H1 (cell line): ENCODE data around the gene OR4F6. TPM values are rescaled to one million over a fixed set of nuclear protein-coding genes. Genes with fewer than 3 reads are reported as not detected.

Source experiments
- CBX5 ChIP-seq: fragments of 300-800, 300-1000 bp; sonication (generic); IDR thresholded peaks from 2 replicates; pipeline ENCODE4 v1.7.1; 2016; ENCODE audit warnings: antibody characterized with exemption, low read length, low read depth
- CHD1 ChIP-seq: IDR thresholded peaks from 2 replicates; pipeline ENCODE4 v1.6.1; 2012; ENCODE audit warnings: low read depth, low read length, improper control_type of control experiment
- CTBP2 ChIP-seq: IDR thresholded peaks from 2 replicates; pipeline ENCODE4 v1.7.0; 2011; ENCODE audit warnings: borderline replicate concordance, mild to moderate bottlenecking, moderate library complexity, mixed read lengths, low read length; ENCODE audit not compliant: insufficient read depth, insufficient read length
- EZH2 ChIP-seq: fragments of 200-600 bp; sonication (generic); IDR thresholded peaks from 2 replicates; pipeline ENCODE4 v1.7.1; 2012; ENCODE audit warnings: low read depth, mild to moderate bottlenecking, moderate library complexity, low read length, inconsistent platforms; ENCODE audit not compliant: severe bottlenecking
- GABPA ChIP-seq: IDR thresholded peaks from 2 replicates; pipeline ENCODE4 v1.6.1; 2011; ENCODE audit warnings: mild to moderate bottlenecking, low read length, moderate library complexity, borderline replicate concordance; ENCODE audit not compliant: insufficient read depth
- MAX ChIP-seq: IDR thresholded peaks from 2 replicates; pipeline ENCODE4 v1.6.1; 2012; ENCODE audit warnings: inconsistent platforms
- polyA plus RNA-seq, 7 experiments: library from polyadenylated mRNA; depleted of rRNA in 3 of 7; stranded (reverse) in 5 of 7; unstranded in 2 of 7; fragments of >200 nt in 5 of 7; fragments of 200-250 nt in 2 of 7; gene quantifications; 1 replicate in 5 of 7; 2 replicates in 1 of 7; 4 replicates in 1 of 7; pipeline versions ENCODE4 v1.2.1 to v1.2.3, GENCODE V29; 2011 to 2013; ENCODE audit warnings: missing spikeins in 2 of 7, mixed read lengths in 2 of 7
- small RNA-seq: library from polyadenylated mRNA; stranded (forward); fragments of <200 nt; extraction: miRNeasy Mini kit (QIAGEN cat#:217004); gene quantifications from one replicate; pipeline ENCODE3, GENCODE V24; 2013; ENCODE audit not compliant: insufficient read depth
- total RNA-seq: library from RNA; stranded (reverse); fragmentation: NEBNext Ultra II Directional; extraction: Animal tissue kit (Norgen Biotek cat#: 25700); gene quantifications from 2 replicates; pipeline ENCODE4 v1.2.1, GENCODE V29; 2021

The OR4F6 gene
- total and polyA plus RNA-seq, 2 of the 8 experiments (the other 6 are each of a cell fraction or from before 2014, with no cell fraction given): not detected

DNA sequence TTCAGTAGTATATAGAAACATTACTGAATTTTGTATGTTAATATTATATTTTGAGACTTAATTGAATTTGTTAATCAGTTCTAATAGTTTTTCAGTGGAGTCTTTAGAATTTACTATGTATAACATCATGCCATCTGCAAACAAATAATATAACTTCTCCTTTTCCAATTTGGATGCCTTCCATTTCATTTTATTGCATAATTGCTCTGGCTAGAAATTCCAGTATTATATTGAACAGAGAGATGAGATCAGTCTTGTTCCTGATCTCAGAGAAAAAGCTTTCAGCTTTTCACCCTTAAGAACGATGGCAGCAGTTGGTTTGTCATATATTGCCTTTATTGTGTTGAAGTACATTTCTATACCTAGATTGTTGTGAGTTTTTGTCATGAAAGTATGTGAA lies 49.0 kb downstream of the OR4F6 start (continued):
- TF ChIP-seq CTBP2 (no peak), MAX (no peak), GABPA (no peak), CHD1 (no peak), EZH2 (no peak), CBX5 (no peak)

Small RNA genes lying within 50 kb of the gene (small RNA-seq; reads per million reads assigned to genes)
- gene RN7SL209P: not detected

Other genes with a start within 250 kb of the OR4F6 start
- 24.2 and 28.0 TPM in 2 replicates for gene TM2D3, start 151.1 kb upstream of the OR4F6 start, total RNA-seq
- gene TM2D3, start 151.1 kb upstream of the OR4F6 start, polyA plus RNA-seq (2011; rRNA removed): 21.8 and 26.4 TPM in 2 replicates
- gene TARS3, start 79.0 kb upstream of the OR4F6 start, total RNA-seq: 11.9 and 13.9 TPM in 2 replicates
- 2.1 and 2.4 TPM in 2 replicates for gene TARS3, start 79.0 kb upstream of the OR4F6 start, polyA plus RNA-seq (2011; rRNA removed)
- gene OR4F15, start 8.7 kb downstream of the OR4F6 start, total RNA-seq: not detected in 2 replicates
- gene OR4F15, start 8.7 kb downstream of the OR4F6 start, polyA plus RNA-seq (2011; rRNA removed): not detected in 2 replicates